Type B pancreatic cell (in vitro differentiated cells): ENCODE data around the gene PATZ1. TPM values are rescaled to one million over a fixed set of nuclear protein-coding genes. Genes with fewer than 3 reads are reported as not detected.

ENCODE experiments used
- DNase-seq: peaks from one replicate; pipeline ENCODE4 v3.0.0; 2021; ENCODE audit warnings: mixed read lengths; ENCODE audit not compliant: unreplicated experiment; ENCODE audit errors: extremely low spot score
- H3K27ac Mint-ChIP-seq: 2 replicates; pipeline ENCODE4 v1.8.0; 2021; ENCODE audit warnings: mild to moderate bottlenecking, mixed read lengths
- H3K27me3 Mint-ChIP-seq: 2 replicates; pipeline ENCODE4 v1.8.0; 2021; ENCODE audit warnings: mixed read lengths
- H3K36me3 Mint-ChIP-seq: 2 replicates; pipeline ENCODE4 v1.8.0; 2021; ENCODE audit warnings: mixed read lengths
- H3K4me1 Mint-ChIP-seq: one replicate; pipeline ENCODE4 v1.8.0; 2021; ENCODE audit warnings: mixed read lengths; ENCODE audit not compliant: unreplicated experiment
- H3K4me3 Mint-ChIP-seq: 2 replicates; pipeline ENCODE4 v1.8.0; 2021; ENCODE audit warnings: mild to moderate bottlenecking, mixed read lengths
- H3K9me3 Mint-ChIP-seq: 2 replicates; pipeline ENCODE4 v1.8.0; 2021; ENCODE audit warnings: mixed read lengths
- total RNA-seq: library from RNA; stranded (reverse); gene quantifications from 2 replicates; pipeline ENCODE4 v1.2.1, GENCODE V29; 2021; ENCODE audit warnings: low replicate concordance
- TF ChIP-seq, protein P1 (sequence below): fragments of 200-600 bp; sonication (generic); conservative IDR thresholded peaks from 2 replicates; pipeline ENCODE4 v1.5.0; 2021; ENCODE audit warnings: antibody characterized with exemption, mild to moderate bottlenecking

The PATZ1 gene
- total RNA-seq, 1 donor from 2014 or later, result 57.8 TPM

DNA sequence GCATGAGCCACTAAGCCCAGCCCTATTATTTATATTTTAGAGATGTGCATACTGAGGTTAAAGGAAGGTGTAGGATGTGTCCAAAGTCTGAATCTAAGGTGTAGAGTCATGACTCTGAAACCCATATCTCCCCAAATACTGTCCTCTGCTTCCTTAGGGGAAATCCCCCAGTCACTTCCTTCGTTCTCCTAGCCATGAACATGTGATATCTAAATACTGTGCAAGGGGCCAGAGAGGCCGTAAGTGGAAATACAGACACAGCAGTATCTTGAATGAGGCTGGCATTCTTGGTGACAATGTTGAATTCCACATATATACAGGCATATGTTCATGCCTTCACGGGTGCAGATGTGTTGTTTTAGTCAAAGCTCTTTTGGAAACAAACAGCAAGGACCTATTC is 21.3 kb upstream of the PATZ1 start:
- Mint-ChIP-seq H3K4me3 (no peak overlapping the region), H3K27ac (no peak overlapping the region), H3K4me1 (no peaks in the 10 kb centered on the region), H3K27me3 (no peaks in the 10 kb centered on the region), H3K36me3 (no peaks in the 10 kb centered on the region), H3K9me3 (no peaks in the 10 kb centered on the region)
- DNase-seq, result no peak
- TF ChIP-seq, protein P1, sequence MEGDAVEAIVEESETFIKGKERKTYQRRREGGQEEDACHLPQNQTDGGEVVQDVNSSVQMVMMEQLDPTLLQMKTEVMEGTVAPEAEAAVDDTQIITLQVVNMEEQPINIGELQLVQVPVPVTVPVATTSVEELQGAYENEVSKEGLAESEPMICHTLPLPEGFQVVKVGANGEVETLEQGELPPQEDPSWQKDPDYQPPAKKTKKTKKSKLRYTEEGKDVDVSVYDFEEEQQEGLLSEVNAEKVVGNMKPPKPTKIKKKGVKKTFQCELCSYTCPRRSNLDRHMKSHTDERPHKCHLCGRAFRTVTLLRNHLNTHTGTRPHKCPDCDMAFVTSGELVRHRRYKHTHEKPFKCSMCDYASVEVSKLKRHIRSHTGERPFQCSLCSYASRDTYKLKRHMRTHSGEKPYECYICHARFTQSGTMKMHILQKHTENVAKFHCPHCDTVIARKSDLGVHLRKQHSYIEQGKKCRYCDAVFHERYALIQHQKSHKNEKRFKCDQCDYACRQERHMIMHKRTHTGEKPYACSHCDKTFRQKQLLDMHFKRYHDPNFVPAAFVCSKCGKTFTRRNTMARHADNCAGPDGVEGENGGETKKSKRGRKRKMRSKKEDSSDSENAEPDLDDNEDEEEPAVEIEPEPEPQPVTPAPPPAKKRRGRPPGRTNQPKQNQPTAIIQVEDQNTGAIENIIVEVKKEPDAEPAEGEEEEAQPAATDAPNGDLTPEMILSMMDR, result no peak

DNA sequence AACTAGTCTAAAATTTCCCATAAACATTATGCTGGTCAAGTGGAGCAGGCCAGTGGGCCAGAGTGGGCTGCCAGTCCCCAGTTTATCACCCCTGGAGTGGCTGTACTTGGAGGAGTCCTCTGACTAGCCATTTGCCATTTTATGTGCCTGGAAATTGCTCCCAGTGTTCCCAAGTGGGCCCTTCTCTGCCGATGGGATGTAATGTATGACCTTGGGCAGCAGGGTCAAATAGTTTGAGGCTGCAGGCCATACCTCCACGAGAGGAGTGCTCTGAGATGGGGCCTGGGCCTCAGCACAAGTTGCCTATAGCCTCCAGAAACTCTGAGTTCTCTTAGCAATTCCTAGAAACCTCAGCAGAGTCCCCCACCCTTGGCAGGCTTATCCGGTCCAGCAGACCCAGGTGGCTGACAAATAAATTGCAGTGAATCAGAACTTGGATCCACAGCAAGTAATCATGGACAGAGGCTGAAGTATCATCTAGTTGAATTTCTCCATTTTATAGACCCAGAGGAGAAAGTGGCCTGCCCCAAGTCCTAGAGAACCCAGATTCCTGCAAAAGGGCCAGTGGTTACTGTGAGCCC is 17.8 kb upstream of the PATZ1 start:
- Mint-ChIP-seq H3K4me3 (no peak overlapping the region), H3K4me1 (no peaks in the 10 kb centered on the region), H3K27me3 (no peaks in the 10 kb centered on the region), H3K36me3 (no peaks in the 10 kb centered on the region), H3K27ac (no peak overlapping the region), H3K9me3 (no peaks in the 10 kb centered on the region)
- DNase-seq, result no peak
- TF ChIP-seq, protein P1, result no peak

DNA sequence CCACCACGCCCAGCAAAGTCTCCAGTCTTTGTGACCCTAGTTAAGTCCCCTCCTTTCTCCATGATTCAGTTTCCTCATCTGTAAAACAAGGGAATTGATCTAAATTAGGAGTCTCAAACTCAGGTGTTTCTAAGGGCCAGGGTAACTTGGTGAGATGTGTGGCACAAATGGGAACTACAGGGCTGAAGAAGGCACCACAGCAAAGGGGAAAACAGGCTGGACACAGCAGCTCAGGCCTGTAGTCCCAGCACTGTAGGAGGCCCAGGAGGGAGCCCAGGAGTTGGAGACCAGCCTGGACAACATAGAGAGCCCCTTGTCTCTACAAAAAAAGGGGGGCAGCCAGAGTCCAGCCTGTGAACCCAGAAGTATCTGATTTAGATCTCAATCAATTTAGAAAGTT is 15.6 kb upstream of the PATZ1 start:
- TF ChIP-seq, protein P1, result no peak
- Mint-ChIP-seq H3K4me1 (no peaks in the 10 kb centered on the region), H3K27me3 (no peaks in the 10 kb centered on the region), H3K36me3 (no peaks in the 10 kb centered on the region), H3K4me3 (no peak overlapping the region), H3K9me3 (no peaks in the 10 kb centered on the region), H3K27ac (no peak overlapping the region)
- DNase-seq, result no peak

DNA sequence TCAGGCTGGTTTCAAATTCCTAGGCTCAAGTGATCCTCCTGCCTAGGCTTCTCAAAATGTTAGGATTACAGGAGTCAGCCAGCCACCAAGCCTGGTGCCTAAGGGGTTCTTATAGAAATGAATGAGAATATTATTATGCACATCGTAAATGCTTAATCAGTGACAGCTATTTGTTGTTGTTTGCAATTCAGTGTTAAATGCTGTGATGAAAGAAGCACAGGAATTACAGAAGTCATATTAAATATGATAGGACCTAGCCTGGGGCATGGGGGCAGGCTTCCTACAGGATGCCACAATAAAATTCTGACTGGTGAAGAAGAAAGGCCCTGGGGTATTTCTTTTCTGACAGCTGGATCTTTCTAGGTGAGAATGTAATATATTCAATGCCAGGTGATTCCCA is 13.9 kb upstream of the PATZ1 start:
- H3K36me3 Mint-ChIP-seq, result no peaks in the 10 kb centered on the region
- no peak overlapping the region for H3K27ac Mint-ChIP-seq
- TF ChIP-seq, protein P1, result no peak
- no peak for DNase-seq
- no peaks in the 10 kb centered on the region for H3K9me3 Mint-ChIP-seq
- H3K4me1 Mint-ChIP-seq, result no peaks in the 10 kb centered on the region
- H3K27me3 Mint-ChIP-seq, result no peaks in the 10 kb centered on the region
- no peak overlapping the region for H3K4me3 Mint-ChIP-seq

DNA sequence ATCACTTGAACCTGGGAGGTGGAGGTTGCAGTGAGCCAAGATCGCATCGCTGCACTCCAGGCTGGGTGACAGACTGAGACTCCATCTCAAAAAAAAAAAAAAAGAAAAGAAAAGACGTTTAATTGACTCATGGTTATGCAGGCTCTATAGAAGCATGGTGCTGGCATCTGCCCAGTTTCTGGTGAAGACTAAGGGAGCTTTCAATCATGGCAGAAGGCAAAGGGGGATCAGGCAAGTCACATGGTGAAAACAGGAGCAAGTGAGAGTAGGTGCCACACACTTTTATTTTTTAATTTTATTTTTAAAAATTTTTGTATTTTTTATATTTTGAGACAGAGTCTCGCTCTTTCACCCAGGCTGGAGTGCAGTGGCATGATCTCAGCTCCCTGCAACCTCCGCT is 8.4 kb upstream of the PATZ1 start:
- Mint-ChIP-seq H3K9me3 (no peaks in the 10 kb centered on the region), H3K27me3 (no peaks in the 10 kb centered on the region), H3K4me3 (no peak overlapping the region), H3K4me1 (peaks cover 10% of the 10 kb centered on the region), H3K36me3 (no peaks in the 10 kb centered on the region), H3K27ac (no peak overlapping the region)
- no peak for DNase-seq
- TF ChIP-seq, protein P1, result no peak

DNA sequence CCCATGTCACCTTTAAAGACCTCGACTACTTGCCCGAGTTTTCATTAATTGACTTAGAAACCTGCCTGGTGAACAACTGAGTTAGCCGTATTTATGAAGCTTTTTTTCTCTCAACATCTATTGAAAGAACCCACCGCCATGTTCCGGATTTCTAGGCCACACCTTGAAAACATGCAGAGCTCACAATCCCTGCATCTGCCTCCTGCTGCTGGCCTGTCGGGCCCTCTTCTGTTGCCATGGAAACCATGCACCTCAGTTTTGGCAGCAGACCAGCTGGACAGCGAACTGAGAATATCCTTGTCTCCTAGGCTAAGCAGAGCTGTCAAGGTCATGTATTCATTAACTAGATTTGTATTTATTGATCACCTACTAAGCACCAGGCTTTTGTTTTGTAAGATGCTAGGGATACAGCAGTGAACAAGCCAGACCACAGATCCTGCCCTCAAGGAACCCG is 4.3 kb upstream of the PATZ1 start:
- TF ChIP-seq, protein P1, result no peak
- Mint-ChIP-seq H3K27me3 (no peaks in the 10 kb centered on the region), H3K4me1 (peaks cover 10% of the 10 kb centered on the region), H3K4me3 (peak overlapping the region; percentile 42), H3K27ac (peak overlapping the region; percentile 50), H3K9me3 (no peaks in the 10 kb centered on the region), H3K36me3 (no peaks in the 10 kb centered on the region)
- no peak for DNase-seq
